H9 (cell line): ENCODE results near the gene ABL2. TPM values are rescaled to one million over a fixed set of nuclear protein-coding genes. Genes with fewer than 3 reads are reported as not detected.

Experiments used
- DNase-seq: peaks from one replicate; pipeline ENCODE4 v3.0.0-alpha.2; 2017
- H2AFZ ChIP-seq: one replicate; pipeline ENCODE4 v1.6.1; 2013; ENCODE audit warnings: mild to moderate bottlenecking, low read length, control low read depth, moderate library complexity
- H2AK5ac ChIP-seq: 2 replicates; pipeline ENCODE4 v1.6.1; 2013; ENCODE audit warnings: low read length, control low read depth, mixed read lengths; ENCODE audit not compliant: insufficient read length
- H2BK120ac ChIP-seq: one replicate; pipeline ENCODE4 v1.6.1; 2013; ENCODE audit warnings: low read depth, mild to moderate bottlenecking, low read length, control low read depth, inconsistent platforms; ENCODE audit not compliant: poor library complexity, severe bottlenecking
- H2BK12ac ChIP-seq: 2 replicates; pipeline ENCODE4 v1.6.1; 2013; ENCODE audit warnings: low read length, control low read depth, mixed read lengths, low read depth; ENCODE audit not compliant: insufficient read length
- H2BK15ac ChIP-seq: 2 replicates; pipeline ENCODE4 v1.6.1; 2013; ENCODE audit warnings: low read depth, low read length, control low read depth
- H2BK20ac ChIP-seq: one replicate; pipeline ENCODE4 v1.6.1; 2013; ENCODE audit warnings: low read depth, mild to moderate bottlenecking, low read length, control low read depth, inconsistent platforms; ENCODE audit not compliant: poor library complexity, severe bottlenecking
- H2BK5ac ChIP-seq: 2 replicates; pipeline ENCODE4 v1.6.1; 2013; ENCODE audit warnings: low read length, control low read depth, mixed read lengths; ENCODE audit not compliant: insufficient read length
- H3K14ac ChIP-seq: 2 replicates; pipeline ENCODE4 v1.6.1; 2013; ENCODE audit warnings: low read length, control low read depth; ENCODE audit not compliant: insufficient read depth
- H3K18ac ChIP-seq: 2 replicates; pipeline ENCODE4 v1.6.1; 2013; ENCODE audit warnings: low read depth, mild to moderate bottlenecking, mixed read lengths, low read length, control low read depth; ENCODE audit not compliant: insufficient read length
- H3K23ac ChIP-seq: 2 replicates; pipeline ENCODE4 v1.6.1; 2013; ENCODE audit warnings: low read length, control low read depth, mixed read lengths, low read depth; ENCODE audit not compliant: insufficient read length
- H3K23me2 ChIP-seq: 2 replicates; pipeline ENCODE4 v1.6.1; 2013; ENCODE audit warnings: low read depth, mild to moderate bottlenecking, mixed read lengths, low read length, control low read depth; ENCODE audit not compliant: insufficient read length, poor library complexity, severe bottlenecking
- H3K27ac ChIP-seq: 2 replicates; pipeline ENCODE4 v1.5.1; 2013; ENCODE audit warnings: low read length, control low read depth, mixed read lengths, low read depth; ENCODE audit not compliant: insufficient read length
- H3K27me3 ChIP-seq: 2 replicates; pipeline ENCODE4 v1.6.1; 2013; ENCODE audit warnings: low read length, control low read depth, inconsistent platforms; ENCODE audit not compliant: insufficient read depth
- H3K4ac ChIP-seq: 2 replicates; pipeline ENCODE4 v1.6.1; 2013; ENCODE audit warnings: low read depth, mild to moderate bottlenecking, control low read depth, inconsistent platforms, low read length, moderate library complexity
- H3K4me1 ChIP-seq: 2 replicates; pipeline ENCODE4 v1.6.1; 2013; ENCODE audit warnings: low read length, control low read depth, inconsistent platforms; ENCODE audit not compliant: insufficient read depth
- H3K4me2 ChIP-seq: 2 replicates; pipeline ENCODE4 v1.6.1; 2013; ENCODE audit warnings: low read length, control low read depth, mixed read lengths; ENCODE audit not compliant: insufficient read length, insufficient read depth
- H3K56ac ChIP-seq: 2 replicates; pipeline ENCODE4 v1.6.1; 2013; ENCODE audit warnings: low read depth, mild to moderate bottlenecking, mixed read lengths, low read length, control low read depth; ENCODE audit not compliant: insufficient read length
- H3K79me1 ChIP-seq: 2 replicates; pipeline ENCODE4 v1.6.1; 2013; ENCODE audit warnings: low read depth, mild to moderate bottlenecking, moderate library complexity, low read length, control low read depth, inconsistent platforms; ENCODE audit not compliant: insufficient read depth, poor library complexity, severe bottlenecking
- H3K79me2 ChIP-seq: 2 replicates; pipeline ENCODE4 v1.6.1; 2013; ENCODE audit warnings: low read length, control low read depth, inconsistent platforms; ENCODE audit not compliant: insufficient read depth
- H3K9ac ChIP-seq: 2 replicates; pipeline ENCODE4 v1.6.1; 2013; ENCODE audit warnings: low read length, control low read depth, mixed read lengths; ENCODE audit not compliant: insufficient read length; ENCODE audit errors: extremely low read depth
- H3K9me3 ChIP-seq: one replicate; pipeline ENCODE4 v1.6.1; 2013; ENCODE audit warnings: low read depth, low read length, inconsistent platforms; ENCODE audit not compliant: control insufficient read depth
- H3T11ph ChIP-seq: one replicate; pipeline ENCODE4 v1.6.1; 2013; ENCODE audit warnings: mild to moderate bottlenecking, low read length, control low read depth, inconsistent platforms
- H4K20me1 ChIP-seq: one replicate; pipeline ENCODE4 v1.6.1; 2013; ENCODE audit not compliant: control insufficient read depth, insufficient read length, insufficient read depth
- H4K5ac ChIP-seq: 2 replicates; pipeline ENCODE4 v1.6.1; 2013; ENCODE audit warnings: low read depth, mild to moderate bottlenecking, mixed read lengths, low read length, control low read depth; ENCODE audit not compliant: insufficient read length
- H4K8ac ChIP-seq: replicated peaks from 2 replicates; pipeline ENCODE4 v1.6.1; 2013; ENCODE audit warnings: low read length, control low read depth, mixed read lengths, low read depth; ENCODE audit not compliant: insufficient read length
- H4K91ac ChIP-seq: 2 replicates; pipeline ENCODE4 v1.6.1; 2013; ENCODE audit warnings: low read depth, mild to moderate bottlenecking, moderate library complexity, mixed read lengths, low read length, control low read depth; ENCODE audit not compliant: insufficient read length
- H3K27ac Mint-ChIP-seq, 3 experiments: 2 replicates in 2 of 3; 3 replicates in 1 of 3; pipeline ENCODE4 v1.8.0; 2020 to 2021; ENCODE audit warnings: mixed read lengths in 3 of 3, mild to moderate bottlenecking in 1 of 3, moderate library complexity in 1 of 3
- H3K27me3 Mint-ChIP-seq: 2 replicates; pipeline ENCODE4 v1.8.0; 2021; ENCODE audit warnings: low read depth, mild to moderate bottlenecking, moderate library complexity, mixed read lengths
- H3K36me3 Mint-ChIP-seq, 3 experiments: 2 replicates in 2 of 3; 3 replicates in 1 of 3; pipeline ENCODE4 v1.8.0; 2020 to 2021; ENCODE audit warnings: low read depth in 3 of 3, mixed read lengths in 3 of 3; ENCODE audit not compliant: insufficient read depth in 1 of 3
- H3K4me1 Mint-ChIP-seq, 2 experiments: 2 replicates each; pipeline ENCODE4 v1.8.0; 2020; ENCODE audit warnings: mixed read lengths in 2 of 2
- H3K4me3 Mint-ChIP-seq, 2 experiments: 2 replicates in 1 of 2; 3 replicates in 1 of 2; pipeline ENCODE4 v1.8.0; 2020 to 2021; ENCODE audit warnings: mild to moderate bottlenecking in 2 of 2, mixed read lengths in 2 of 2, moderate library complexity in 1 of 2
- H3K9me3 Mint-ChIP-seq, 2 experiments: 2 replicates in 1 of 2; 3 replicates in 1 of 2; pipeline ENCODE4 v1.8.0; 2020; ENCODE audit warnings: mild to moderate bottlenecking in 2 of 2, mixed read lengths in 2 of 2, moderate library complexity in 1 of 2
- CTCF ChIP-seq: fragments of 200-600 bp; sonication (generic); conservative IDR thresholded peaks from 3 replicates; pipeline ENCODE4 v1.8.0; 2021; ENCODE audit warnings: antibody characterized with exemption, mild to moderate bottlenecking
- WGBS: extraction: QIAGEN DNeasy Blood & Tissue Kit; methylation state at CpG from one replicate; pipeline ENCODE4 v1.1.7; 2013; ENCODE audit warnings: missing lambda C conversion rate, low lambda C conversion rate, mixed read lengths; ENCODE audit not compliant: insufficient read length; ENCODE audit errors: extremely low coverage; 5-methylcytosine and 5-hydroxymethylcytosine counted together
- total RNA-seq: library from RNA; stranded (reverse); gene quantifications from 2 replicates; pipeline ENCODE4 v1.2.1, GENCODE V29; 2021

ABL2 gene
- total RNA-seq, 1 experiment from 2014 or later, result 21.2 TPM

GRCh38 chr1:179081687-179082332 is 147.7 kb downstream of the ABL2 start, which contains the start of gene TOR3A:
TSS of gene TOR3A (plus strand) at chr1:179082070. CDS start at chr1:179082129, 59 bp downstream.
- Mint-ChIP-seq H3K4me1 (peaks cover 18 to 20% of the 10 kb centered on the region in 2 experiments), H3K4me3 (peak within 1 kb of the TSS; percentile 76 to 94), H3K27me3 (0 out of 2 replicates have a peak, but pooled peaks cover 2% of the 10 kb centered on the region), H3K36me3 (peaks cover 4 to 11% (median 7%) of the 10 kb centered on the region in 3 experiments; a peak in 6 of 7 replicates), H3K27ac (peak within 1 kb of the TSS; percentile 63 to 97 (median 72)), H3K9me3 (no peaks in the 10 kb centered on the region)
- no peaks in the 10 kb centered on the region for H3K27me3 ChIP-seq
- H3K14ac ChIP-seq, result peak within 1 kb of the TSS; percentile 93
- H3K9me3 ChIP-seq, result no peaks in the 10 kb centered on the region
- no peak within 1 kb of the TSS for H3T11ph ChIP-seq
- no peak within 1 kb of the TSS for H2AK5ac ChIP-seq
- H3K79me1 ChIP-seq, result no peaks in the 10 kb centered on the region
- peak within 1 kb of the TSS; percentile 67 for H3K4me2 ChIP-seq
- TF ChIP-seq CTCF, result no peak
- H2BK5ac ChIP-seq, result no peak within 1 kb of the TSS
- H4K5ac ChIP-seq, result no peak within 1 kb of the TSS
- no peak within 1 kb of the TSS for H4K91ac ChIP-seq
- H3K23ac ChIP-seq, result no peak within 1 kb of the TSS
- no peaks in the 10 kb centered on the region for H3K4me1 ChIP-seq
- H3K9ac ChIP-seq, result peak within 1 kb of the TSS; percentile 56
- no peak within 1 kb of the TSS for H2AFZ ChIP-seq
- no peak within 1 kb of the TSS for H2BK15ac ChIP-seq
- peaks cover 2% of the 10 kb centered on the region; the same call in 1 of the 2 replicates for H3K79me2 ChIP-seq
- H3K4ac ChIP-seq, result no peak within 1 kb of the TSS
- H3K56ac ChIP-seq, result no peak within 1 kb of the TSS
- H3K18ac ChIP-seq, result peak within 1 kb of the TSS; percentile 77
- no CpG with 5 or more reads among the region's 51 CpGs for WGBS
- H2BK12ac ChIP-seq, result no peak within 1 kb of the TSS
- H3K27ac ChIP-seq, result no peak within 1 kb of the TSS
- peaks cover 13% of the 10 kb centered on the region for H3K23me2 ChIP-seq
- no peaks in the 10 kb centered on the region for H4K20me1 ChIP-seq
- H2BK120ac ChIP-seq, result no peak within 1 kb of the TSS
- no peak within 1 kb of the TSS for H2BK20ac ChIP-seq
- no peak within 1 kb of the TSS for H4K8ac ChIP-seq
- peak; percentile 98 for DNase-seq
